H54 (cell line): ENCODE results near the gene ITGA8.

Experiments
- DNase-seq: peaks from one replicate; pipeline ENCODE4 v3.0.0; 2011; ENCODE audit warnings: low spot score, mixed read lengths; ENCODE audit not compliant: insufficient read length
- FAIRE-seq: peaks from 3 replicates; lab custom pipeline; 2011; peaks lifted over from hg19 to GRCh38; lab: Jason Lieb, UNC
- POLR2A ChIP-seq: IDR thresholded peaks from 2 replicates; pipeline ENCODE4 v1.6.1; 2011; ENCODE audit warnings: low read depth, mild to moderate bottlenecking, low read length

The ITGA8 gene

DNA sequence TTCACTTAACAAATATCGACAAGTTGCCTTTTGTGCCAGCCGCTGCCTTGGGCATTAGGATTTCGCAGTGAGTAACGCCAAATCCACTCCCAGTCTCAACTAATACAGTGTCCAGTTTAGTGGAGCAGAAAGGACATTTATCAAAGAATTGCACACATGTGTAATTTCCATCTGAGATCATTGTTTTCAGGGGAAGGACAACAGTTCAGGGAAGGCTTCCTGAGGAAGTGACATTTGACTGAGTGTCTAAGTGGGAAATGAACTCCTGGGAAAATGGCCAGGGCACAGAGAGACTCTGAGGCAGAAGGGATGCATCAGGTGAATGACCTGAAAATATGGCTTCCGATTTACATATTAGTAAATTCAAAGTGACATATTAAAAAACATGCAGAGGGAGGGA, 89.4 kb downstream of the ITGA8 start:
- no peak for TF ChIP-seq POLR2A
- DNase-seq (no peak), FAIRE-seq (no peak)

DNA sequence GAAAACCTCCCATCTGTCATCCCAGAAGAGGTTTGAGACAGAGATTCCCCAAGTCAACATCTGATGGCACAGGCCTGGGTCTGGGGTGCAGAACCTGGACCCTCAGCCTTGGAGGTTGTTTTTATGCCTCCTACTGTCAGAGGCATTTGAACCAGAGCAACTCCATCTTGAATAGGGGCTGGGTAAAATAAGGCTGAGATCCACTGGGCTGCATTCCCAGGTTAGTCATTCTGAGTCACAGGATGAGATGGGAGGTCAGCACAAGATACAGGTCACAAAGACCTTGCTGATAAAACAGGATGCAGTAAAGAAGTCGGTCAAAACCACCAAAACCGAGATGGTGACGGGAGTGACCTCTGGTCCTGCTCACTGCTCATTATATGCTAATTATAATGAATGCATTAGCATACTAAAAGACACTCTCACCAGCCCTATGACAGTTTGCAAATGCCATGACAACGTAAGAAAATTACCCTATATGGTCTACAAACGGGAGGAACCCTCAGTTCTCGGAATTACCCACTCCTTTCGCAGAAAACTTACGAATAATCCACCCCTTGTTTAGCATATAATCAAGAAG, 92.0 kb downstream of the ITGA8 start:
- DNase-seq (no peak), FAIRE-seq (no peak)
- no peak for TF ChIP-seq POLR2A

- DNase-seq (no peak), FAIRE-seq (no peak)
- no peak for TF ChIP-seq POLR2A
Observed at GRCh38 chr10:15626937-15627336, 92.8 kb downstream of the ITGA8 start.

- FAIRE-seq (no peak), DNase-seq (no peak)
- no peak for TF ChIP-seq POLR2A
Observed at GRCh38 chr10:15625261-15625660, 94.5 kb downstream of the ITGA8 start.

DNA sequence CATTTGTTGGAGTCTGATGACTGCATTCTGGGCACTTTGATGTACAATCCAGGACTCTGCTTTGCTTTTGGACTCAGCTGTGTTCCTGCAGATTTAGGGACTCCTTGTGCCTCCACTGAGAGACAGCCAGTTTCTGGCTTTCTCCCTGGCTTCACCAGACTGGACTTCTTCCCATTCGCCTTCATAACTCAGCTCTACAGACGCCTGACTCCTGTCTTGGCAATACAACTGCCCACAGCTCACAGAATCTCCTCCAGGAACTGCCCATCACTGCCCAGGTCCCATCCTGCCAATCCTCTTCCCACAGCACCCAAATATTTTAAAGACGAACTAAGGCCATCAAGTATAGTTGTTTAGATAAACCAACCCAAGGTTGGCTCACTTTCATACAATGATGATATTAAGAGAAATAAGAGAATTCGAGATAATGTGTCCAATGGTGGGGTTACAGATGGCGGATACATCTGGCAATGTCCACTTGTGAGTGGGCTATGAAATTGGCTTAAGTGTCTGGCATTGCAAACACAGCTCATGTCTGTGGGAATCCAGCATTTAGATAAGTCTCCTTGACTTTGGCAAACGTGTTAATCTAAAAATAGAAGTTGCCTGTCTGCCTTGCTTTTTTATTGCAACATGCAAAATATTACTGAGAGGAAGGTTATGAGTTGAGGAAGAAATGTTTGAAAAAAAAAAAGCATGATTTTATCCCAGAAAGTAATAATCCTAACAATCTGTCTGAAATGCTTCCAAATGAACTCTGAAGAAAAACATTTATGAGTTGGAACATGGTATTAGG, 95.1 kb downstream of the ITGA8 start:
- TF ChIP-seq POLR2A, result no peak
- no peak for FAIRE-seq
- DNase-seq, result no peak

- no peak for TF ChIP-seq POLR2A
- no peak for FAIRE-seq
- DNase-seq, result no peak
Observed at GRCh38 chr10:15620836-15621515, 98.7 kb downstream of the ITGA8 start.

DNA sequence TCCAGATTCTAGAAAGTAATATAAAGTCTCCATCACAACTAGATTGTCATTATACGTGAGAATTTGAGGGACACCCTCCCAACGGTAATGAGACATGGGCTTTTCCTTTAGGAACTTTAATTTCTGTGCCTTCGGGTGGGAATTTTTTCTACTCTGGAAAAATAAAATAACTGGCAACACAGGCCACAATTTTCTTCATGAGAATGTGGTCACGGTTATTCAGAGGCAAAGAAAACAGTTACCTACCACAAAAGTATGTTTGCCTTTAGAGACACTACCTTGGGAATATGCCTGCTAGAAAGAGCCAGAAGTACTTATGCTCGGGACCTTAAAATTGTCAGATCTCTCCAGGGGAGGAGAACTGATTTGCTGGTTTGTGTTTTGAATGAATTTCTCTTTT, 99.4 kb downstream of the ITGA8 start:
- TF ChIP-seq POLR2A, result no peak
- no peak for DNase-seq
- FAIRE-seq, result no peak

DNA sequence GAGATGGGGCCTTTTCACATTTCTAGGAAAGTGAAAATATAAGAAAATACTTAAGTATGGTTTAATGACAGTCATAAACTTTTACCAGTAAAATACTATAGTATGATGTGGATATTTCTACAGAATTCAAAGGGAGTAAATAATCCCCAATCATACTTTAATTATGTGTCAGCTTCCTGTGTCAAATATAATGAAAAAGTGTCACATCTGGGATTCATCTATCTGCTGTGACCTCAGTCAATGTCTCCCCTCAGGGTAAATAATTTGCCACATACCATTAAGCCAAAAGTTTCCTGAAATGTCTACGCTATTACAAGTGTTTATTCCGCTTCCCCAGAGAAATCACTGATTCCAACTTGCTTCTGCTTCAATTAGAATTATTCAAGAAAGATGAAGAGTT, 110.5 kb downstream of the ITGA8 start:
- no peak for TF ChIP-seq POLR2A
- DNase-seq, result no peak
- no peak for FAIRE-seq

DNA sequence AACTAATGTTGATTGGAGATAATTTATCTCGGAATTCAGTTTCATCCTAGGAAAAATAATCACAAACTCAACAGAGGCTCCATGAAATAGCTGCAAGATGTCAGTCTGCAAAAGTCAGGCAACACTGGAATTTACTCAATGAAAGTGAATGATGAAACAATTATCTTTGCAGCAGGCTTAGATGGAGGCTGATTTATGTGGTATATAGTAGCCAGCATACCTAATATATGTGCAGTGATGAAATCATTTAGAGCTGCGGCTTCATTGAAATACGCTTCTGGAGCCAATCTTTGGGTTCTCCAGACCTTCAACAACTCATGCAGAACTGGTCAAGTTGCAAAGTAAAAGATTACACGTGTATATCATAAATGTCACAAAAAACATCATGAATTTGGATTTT, 113.3 kb downstream of the ITGA8 start:
- FAIRE-seq (no peak), DNase-seq (no peak)
- TF ChIP-seq POLR2A, result no peak

DNA sequence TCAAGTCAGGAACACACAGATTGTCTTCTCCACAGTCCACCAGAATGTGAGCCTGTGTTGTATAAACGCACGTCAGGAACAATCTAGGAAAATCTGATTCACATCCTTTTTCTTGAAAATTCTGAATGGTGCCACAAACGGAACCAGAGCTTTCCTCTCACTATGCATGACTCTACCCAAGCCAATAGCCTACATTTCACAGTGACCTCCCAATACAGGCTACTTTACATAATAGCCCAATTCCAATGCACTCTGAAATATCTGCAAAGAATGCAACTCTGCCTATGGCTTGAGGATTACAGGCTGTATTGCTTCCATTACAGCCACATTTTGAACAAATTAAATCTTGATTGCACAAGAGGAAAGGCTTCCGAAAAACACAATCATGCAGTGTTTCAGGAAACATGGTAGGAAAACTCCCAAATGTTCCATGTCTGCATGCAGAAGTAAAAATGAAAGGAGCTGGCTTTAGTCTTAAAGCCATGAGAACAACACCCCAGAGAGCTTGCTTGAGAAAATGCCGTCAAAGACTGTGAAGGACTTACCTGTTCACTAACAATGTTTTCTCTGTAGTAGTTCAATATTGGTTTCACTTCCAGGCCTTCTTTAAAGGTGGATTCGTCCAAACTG, 113.9 kb downstream of the ITGA8 start:
- DNase-seq (no peak), FAIRE-seq (no peak)
- no peak for TF ChIP-seq POLR2A

DNA sequence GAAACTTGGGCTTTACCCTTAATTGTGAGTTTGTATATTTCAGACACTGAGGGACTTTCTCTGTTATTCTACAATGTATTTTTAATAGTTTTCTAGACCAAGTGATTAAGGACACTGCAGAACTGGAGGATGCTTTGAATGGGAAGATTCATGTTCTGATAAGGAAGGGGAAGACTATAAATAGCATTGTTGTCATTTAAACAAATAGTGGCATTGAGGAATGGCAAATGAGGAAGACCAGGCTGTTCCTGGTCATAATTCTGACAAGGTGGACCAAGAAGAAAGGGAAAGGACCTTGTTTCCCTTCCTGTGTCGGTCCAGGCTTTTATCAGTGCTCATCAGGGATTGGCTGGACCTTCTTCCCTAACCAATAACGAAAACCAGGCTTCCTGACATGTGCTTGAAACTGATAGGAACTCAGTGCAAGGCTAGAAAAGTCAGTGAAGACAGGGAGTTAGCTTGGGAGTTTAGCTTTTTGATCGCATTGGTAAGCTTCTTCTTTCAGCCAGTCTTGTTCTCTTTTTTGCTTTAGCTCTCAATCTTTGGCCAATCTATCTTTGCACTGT, 116.2 kb downstream of the ITGA8 start:
- no peak for FAIRE-seq

GRCh38 chr10:15601819-15602218, 117.9 kb downstream of the ITGA8 start:
- DNase-seq (no peak), FAIRE-seq (no peak)
- TF ChIP-seq POLR2A, result no peak

More for the DNA sequence above, 116.2 kb downstream of the ITGA8 start:
- DNase-seq, result no peak
- no peak for TF ChIP-seq POLR2A

- DNase-seq (no peak), FAIRE-seq (no peak)
- TF ChIP-seq POLR2A, result no peak
Observed at GRCh38 chr10:15595260-15595659, 124.5 kb downstream of the ITGA8 start.

- no peak for TF ChIP-seq POLR2A
- FAIRE-seq (no peak), DNase-seq (no peak)
Observed at GRCh38 chr10:15591937-15592336, 127.8 kb downstream of the ITGA8 start.
